CD4-positive, alpha-beta T cell treated with Interleukin-4 for 1 hour (primary cell): Measurements from ENCODE around the gene TRIM45.

Experiments
- DNase-seq, 2 donors: peaks; one replicate each; pipeline ENCODE4 v3.0.0-alpha.2; 2020 to 2022

TRIM45 gene

DNA sequence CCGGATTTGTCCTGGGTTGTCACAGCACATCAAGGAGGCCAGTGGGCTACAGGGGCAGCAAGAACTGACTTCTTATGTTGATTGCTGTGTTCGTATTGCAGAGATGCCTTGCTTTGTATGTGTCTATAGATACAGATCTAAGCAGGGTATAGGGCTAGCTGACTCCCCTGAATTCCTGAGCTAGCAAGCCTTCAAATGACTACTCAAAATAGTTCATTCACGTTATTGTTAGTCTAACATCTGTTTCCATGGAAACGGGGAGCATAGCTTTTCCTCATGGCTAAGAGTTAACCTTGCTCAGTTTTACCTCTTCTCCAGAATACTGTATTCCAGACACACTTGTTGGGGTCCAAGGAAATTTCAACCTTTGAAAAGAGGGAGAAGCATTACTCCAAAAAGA, 24.1 kb downstream of the TRIM45 start:
- no peak for DNase-seq

DNA sequence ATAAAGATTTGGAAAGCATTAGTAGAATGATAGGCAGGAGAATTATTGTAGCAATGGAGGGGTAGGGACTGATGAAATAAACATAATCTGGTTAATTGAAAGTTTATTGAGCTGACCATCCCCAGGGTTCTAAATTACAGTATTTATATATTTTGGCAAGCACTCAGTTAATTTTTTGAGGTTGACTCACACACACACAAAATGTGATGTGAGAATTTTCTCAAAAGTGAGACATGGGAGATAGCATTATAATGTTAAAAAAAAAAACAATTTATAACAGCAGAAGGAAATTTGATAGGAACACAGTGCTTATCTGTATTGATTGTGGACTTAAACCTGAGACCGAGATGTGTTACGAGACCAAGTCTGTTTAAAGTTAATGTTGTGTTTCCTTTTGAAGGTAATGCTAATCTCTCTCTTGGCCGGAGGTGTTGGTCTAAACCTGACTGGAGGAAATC, 24.6 kb downstream of the TRIM45 start:
- no peak for DNase-seq

DNA sequence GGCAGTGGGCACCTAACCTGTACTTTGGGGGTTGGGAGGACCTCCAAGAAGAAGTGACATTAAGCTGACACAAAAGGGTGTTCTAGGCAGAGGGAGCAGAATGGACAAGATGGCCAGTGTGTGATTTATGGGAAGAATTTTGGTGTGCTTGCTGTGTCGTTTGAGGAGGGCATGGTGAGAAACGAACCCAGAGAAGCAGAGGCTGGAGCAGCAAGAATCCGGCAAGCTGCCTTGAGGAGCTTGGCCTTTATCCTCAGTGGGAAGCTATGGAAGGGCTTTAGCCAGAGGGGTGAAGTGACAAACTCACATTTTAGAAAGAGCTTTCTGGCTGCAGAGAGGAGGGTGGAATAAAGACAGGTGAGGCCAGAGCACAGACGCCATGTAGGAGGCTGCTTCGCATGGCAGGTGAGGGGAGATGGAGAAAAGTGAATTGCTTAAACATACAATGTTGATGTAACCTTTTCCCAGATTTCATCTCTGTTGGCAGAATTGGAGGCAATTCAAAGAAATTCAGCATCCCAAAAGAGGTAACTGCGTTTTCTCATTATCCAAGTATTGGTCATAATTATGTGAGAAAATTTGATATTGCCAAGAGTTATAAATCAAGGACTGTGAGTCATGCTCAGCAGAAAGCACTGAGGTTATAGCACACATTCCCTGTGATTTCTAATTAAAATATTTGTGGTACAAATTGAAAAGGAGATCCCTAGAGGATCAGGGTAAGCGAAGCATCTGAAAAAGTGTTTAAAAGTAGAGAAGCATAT, 26.5 kb downstream of the TRIM45 start:
- no peak for DNase-seq

DNA sequence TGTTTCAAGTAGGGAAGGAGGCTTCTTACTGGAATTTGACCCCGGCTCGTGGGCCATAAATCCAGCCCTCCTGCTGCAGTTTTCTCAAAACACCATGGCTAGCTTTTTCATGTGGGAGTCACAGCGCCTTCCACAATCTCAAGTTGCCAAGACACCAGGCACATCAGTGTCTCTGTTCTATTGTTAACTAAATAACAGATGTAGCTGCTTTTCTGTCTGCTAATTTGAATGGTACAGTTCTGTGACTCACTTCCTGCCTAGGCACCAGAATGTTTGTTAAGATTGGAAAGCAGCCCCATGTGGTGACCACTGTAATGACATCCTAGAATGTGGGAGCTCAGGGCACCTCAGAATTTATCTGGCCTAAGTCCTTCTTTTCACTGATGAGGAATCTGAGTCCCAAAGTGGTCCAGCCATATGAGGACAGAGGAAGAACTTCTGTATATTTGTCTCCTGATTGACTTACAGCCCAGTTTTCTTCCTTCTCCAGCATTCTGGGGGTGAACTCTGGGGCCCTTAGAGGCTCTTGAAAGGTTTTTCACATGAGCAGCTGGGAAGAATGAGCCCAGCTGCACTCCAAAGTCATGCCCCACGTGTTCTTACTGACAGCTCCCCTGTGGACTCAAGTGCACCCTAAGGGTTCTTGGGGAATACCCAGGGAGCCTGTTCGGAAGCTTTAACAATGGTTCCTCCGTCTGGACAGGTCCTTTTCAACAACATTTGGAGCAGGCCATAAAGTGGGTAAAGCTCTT, 27.5 kb downstream of the TRIM45 start:
- peak; percentile 13 to 30 for DNase-seq

DNA sequence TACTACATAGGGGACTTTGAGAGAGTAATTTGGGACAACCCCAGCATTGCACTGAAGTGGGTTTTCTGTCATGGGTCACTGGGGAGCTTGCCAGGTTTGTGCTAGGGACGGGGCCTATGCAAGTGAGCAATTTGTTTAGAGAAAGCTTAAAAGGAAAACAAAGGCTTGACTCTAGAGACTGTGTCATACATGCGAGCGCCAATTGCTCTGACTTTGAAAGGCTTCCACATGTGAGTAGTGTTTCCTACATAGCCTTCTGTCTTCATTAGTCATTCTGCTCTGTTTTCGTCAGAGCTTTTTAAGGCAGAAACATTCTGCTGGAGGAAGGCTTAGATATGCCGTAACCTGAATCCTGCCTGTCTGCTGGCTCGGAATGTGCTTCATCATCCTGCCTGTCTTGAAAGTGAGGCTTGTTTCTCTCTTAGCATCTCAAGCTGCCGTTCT, 28.4 kb downstream of the TRIM45 start:
- DNase-seq, result no peak

DNA sequence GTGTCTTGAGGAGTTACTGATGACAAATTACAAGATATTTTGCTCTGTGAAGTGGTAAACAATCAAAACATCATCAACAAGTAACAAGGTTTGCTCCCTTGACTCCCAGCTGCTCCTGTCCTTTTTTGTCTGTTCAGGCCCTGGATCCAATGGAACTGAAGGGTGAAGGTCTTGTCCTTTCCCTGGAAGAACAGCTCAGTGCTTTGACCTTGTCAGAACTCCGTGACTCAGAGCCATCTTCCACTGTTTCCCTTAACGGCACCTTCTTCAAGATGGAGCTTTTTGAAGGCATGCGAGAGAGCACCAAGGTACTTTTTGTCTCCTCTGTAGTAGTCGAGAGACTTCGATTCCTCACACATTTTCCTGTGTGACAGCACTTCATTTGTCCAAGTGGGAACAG, 29.0 kb downstream of the TRIM45 start:
- no peak for DNase-seq

DNA sequence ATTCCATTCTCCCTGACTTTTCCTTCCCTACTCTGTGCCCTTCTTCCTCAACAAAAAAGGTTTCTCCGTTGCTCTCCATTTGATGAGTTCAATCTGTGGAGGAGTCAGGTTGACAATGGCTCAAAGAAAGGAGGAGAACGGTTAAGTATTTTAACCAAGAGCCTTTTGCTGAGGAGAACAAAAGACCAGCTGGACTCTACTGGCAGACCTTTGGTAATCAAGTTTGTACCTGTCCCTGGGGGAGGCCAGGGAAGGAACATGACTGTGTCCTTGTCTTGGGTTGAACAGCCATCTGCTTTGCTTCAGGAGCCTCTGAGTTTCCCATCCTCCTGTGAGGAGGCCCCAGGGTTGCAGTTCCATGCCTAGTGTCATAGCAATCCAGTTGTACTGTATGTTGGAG, 31.6 kb downstream of the TRIM45 start:
- no peak for DNase-seq

GRCh38 chr1:117087686-117088085, 33.9 kb downstream of the TRIM45 start:
- DNase-seq, result no peak

- DNase-seq, result no peak
Observed at GRCh38 chr1:117084231-117084630, 37.3 kb downstream of the TRIM45 start.

DNA sequence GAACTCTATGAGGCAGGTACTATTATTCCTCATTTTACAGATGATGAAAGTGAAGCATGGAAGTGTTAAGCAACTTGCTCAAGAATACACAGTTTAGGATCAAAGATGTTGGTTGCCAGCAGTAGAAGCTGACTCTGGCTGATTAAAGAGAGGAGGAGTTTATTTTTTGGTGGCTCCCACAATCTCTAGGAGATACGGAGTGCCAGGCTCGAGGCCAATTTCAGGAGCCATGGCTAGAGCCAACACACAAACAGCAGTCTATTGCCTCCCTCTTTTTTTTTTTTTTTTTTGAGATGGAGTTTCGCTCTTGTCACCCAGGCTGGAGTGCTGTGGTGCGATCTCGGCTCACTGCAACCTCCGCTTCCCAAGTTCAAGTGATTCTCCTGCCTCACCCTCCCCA, 41.8 kb downstream of the TRIM45 start:
- DNase-seq, result no peak

GRCh38 chr1:117077267-117077666, 44.3 kb downstream of the TRIM45 start:
- no peak for DNase-seq

GRCh38 chr1:117076648-117077047, 44.9 kb downstream of the TRIM45 start:
- DNase-seq, result no peak

- no peak for DNase-seq
Observed at GRCh38 chr1:117070124-117070523, 51.4 kb downstream of the TRIM45 start.

GRCh38 chr1:117069220-117069844, 52.2 kb downstream of the TRIM45 start:
- no peak for DNase-seq

DNA sequence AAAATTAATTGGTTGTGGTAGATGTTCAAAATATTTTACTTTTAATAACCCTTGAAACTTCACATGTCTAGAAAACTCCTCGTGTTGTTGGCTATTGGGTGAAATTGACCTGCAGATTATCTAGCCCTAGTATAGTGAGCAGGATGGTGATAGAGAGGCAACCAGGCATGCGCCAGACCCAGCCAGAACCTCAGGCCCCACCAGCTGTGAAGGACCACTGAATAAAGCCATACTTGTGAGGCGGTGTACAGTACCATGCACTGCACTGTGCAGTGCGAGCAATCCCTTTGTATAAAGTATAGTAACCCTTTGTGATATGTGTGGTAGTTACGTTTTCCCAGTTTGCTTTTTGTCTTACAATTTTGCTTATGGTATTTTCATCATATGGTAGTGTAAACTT, 53.0 kb downstream of the TRIM45 start:
- DNase-seq, result no peak

- peak; percentile 40 to 53 for DNase-seq
Observed at GRCh38 chr1:117067533-117068370, 53.8 kb downstream of the TRIM45 start.

- no peak for DNase-seq
Observed at GRCh38 chr1:117066367-117066766, 55.2 kb downstream of the TRIM45 start.

- DNase-seq, result peak in 1 of 2 donors; percentile 46
Observed at GRCh38 chr1:117061986-117062415, 59.5 kb downstream of the TRIM45 start.
